WTC11 (cell line): ENCODE results near the gene MFAP3L.

Experiments used
- ESRRA ChIP-seq: sonication (generic); formaldehyde crosslinking; IDR thresholded peaks from 2 replicates; pipeline ENCODE4 v1.8.1; 2022; ENCODE audit warnings: mild to moderate bottlenecking, missing genetic modification reagents, borderline replicate concordance
- FOXP4 ChIP-seq: sonication (generic); formaldehyde crosslinking; IDR thresholded peaks from 2 replicates; pipeline ENCODE4 v1.8.0; 2022; ENCODE audit warnings: mild to moderate bottlenecking, missing genetic modification reagents
- IRF2 ChIP-seq: sonication (generic); formaldehyde crosslinking; IDR thresholded peaks from 2 replicates; pipeline ENCODE4 v1.8.0; 2022; ENCODE audit warnings: low read depth, missing genetic modification reagents, borderline replicate concordance
- NR2C2 ChIP-seq: sonication (generic); formaldehyde crosslinking; IDR thresholded peaks from 2 replicates; pipeline ENCODE4 v1.8.0; 2022; ENCODE audit warnings: mild to moderate bottlenecking, missing genetic modification reagents

- no peak for TF ChIP-seq IRF2 (CRISPR knock-in tag)
- TF ChIP-seq FOXP4 (CRISPR knock-in tag): no peak
- TF ChIP-seq NR2C2: no peak
- no peak for TF ChIP-seq ESRRA (CRISPR knock-in tag)
These were observed 12.6 kb upstream of the MFAP3L start for GRCh38 chr4:170038769-170039168.
